ENCODE data around the gene DGLUCY. TPM values are rescaled to one million over a fixed set of nuclear protein-coding genes. Genes with fewer than 3 reads are reported as not detected.

The DGLUCY gene
- total RNA-seq, 5 donors from 2014 or later (not counting 1 experiment from before 2014, with no cell fraction given), result 69.8 to 144 (median 99.8) TPM

DNA sequence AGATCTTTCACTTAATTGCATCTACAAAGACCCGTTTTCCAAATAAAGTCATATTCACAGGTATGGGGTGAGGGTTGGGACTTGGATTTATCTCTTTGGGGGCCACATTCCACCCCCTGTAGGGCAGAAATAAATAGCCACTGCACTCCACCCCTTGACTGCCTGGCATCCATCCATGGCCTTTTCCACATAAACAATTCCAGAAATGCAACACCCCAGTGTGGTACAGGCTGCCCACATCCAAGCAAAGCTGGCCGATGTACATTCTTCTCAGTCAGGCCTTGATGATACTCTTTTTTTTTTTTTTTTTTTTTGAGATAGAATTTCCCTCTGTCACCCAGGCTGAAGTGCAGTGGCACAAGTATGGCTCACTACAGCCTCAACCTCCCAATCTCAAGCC, 12.9 kb downstream of the DGLUCY start:
- Mint-ChIP-seq H3K27ac (no peak overlapping the region), H3K27me3 (no peaks in the 10 kb centered on the region), H3K4me1 (peaks cover 10 to 38% (median 28%) of the 10 kb centered on the region in 3 donors), H3K36me3 (peaks cover 48% of the 10 kb centered on the region), H3K9me3 (no peaks in the 10 kb centered on the region), H3K4me3 (no peak overlapping the region)
- no peaks in the 10 kb centered on the region for H3K27me3 ChIP-seq (replicated peaks in 1 of 2; ENCODE audit: control insufficient read depth in 2 of 2, extremely low read depth in 1 of 2, insufficient read depth in 2 of 2, low read length in 1 of 2)
- ChIA-PET POLR2A (no interaction called here), CTCF (interaction anchor here in 1 of 2 donors (0.7 kb wide), 1 partner anchor 225 kb away, joined by 6 read pairs; no protein-coding TSS in a partner anchor)
- ATAC-seq (replicated peaks in 1 of 4) (no peak), DNase-seq (no peak)
- H3K4me3 ChIP-seq (ENCODE audit: control insufficient read depth in 1 of 2, extremely low read depth in 1 of 2, low read length in 1 of 2), result no peak overlapping the region
- peaks cover 0 to 13% of the 10 kb centered on the region in 2 experiments for H3K4me1 ChIP-seq (ENCODE audit: control insufficient read depth in 1 of 2, extremely low read depth in 1 of 2, insufficient read depth in 2 of 2, low read length in 2 of 2)
- H3K9me3 ChIP-seq, result no peaks in the 10 kb centered on the region
- peaks cover 0 to 23% of the 10 kb centered on the region in 2 donors for H3K36me3 ChIP-seq (ENCODE audit: control insufficient read depth in 2 of 2, extremely low read depth in 1 of 2, insufficient read depth in 1 of 2, low read length in 1 of 2)
- no peak overlapping the region for H3K27ac ChIP-seq (ENCODE audit: low read length)
- no CpG with 5 or more reads among the region's 2 CpGs for WGBS (ENCODE audit: insufficient coverage)

DNA sequence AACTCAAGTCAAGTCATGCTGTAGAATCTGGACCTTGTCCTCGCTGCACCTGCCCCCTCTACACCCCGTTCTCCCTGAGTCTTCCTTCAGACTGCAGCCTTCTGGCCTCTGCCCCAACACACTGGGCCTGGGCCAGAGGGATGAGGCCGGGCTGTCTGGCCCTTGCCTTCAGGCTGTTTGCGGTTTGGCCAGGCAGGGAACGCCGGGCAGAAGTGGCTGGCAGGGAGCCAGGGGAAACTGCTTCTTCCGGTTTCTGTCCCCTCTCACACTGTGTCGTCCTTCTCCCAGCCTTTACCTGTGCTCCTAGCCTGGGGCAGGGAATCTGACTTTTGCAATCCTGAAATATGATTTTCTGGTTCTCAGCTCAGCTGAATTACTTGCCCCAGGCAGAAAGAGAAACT, 13.5 kb downstream of the DGLUCY start:
- no peaks in the 10 kb centered on the region for H3K9me3 Mint-ChIP-seq
- H3K36me3 Mint-ChIP-seq, result peaks cover 52% of the 10 kb centered on the region
- no peak for ATAC-seq (replicated peaks in 1 of 4)
- Histone ChIP-seq H3K4me3 (ENCODE audit: control insufficient read depth in 1 of 2, extremely low read depth in 1 of 2, low read length in 1 of 2) (no peak overlapping the region), H3K4me1 (ENCODE audit: control insufficient read depth in 1 of 2, extremely low read depth in 1 of 2, insufficient read depth in 2 of 2, low read length in 2 of 2) (peaks cover 0 to 10% of the 10 kb centered on the region in 2 experiments), H3K27ac (ENCODE audit: low read length) (no peak overlapping the region), H3K27me3 (replicated peaks in 1 of 2; ENCODE audit: control insufficient read depth in 2 of 2, extremely low read depth in 1 of 2, insufficient read depth in 2 of 2, low read length in 1 of 2) (no peaks in the 10 kb centered on the region), H3K36me3 (ENCODE audit: control insufficient read depth in 2 of 2, extremely low read depth in 1 of 2, insufficient read depth in 1 of 2, low read length in 1 of 2) (peaks cover 0 to 27% of the 10 kb centered on the region in 2 donors), H3K9me3 (no peaks in the 10 kb centered on the region)
- 93% methylated on average over 6 of the region's 8 CpGs for WGBS (ENCODE audit: insufficient coverage)
- H3K4me1 Mint-ChIP-seq, result peaks cover 8 to 37% (median 27%) of the 10 kb centered on the region in 3 donors
- no peaks in the 10 kb centered on the region for H3K27me3 Mint-ChIP-seq
- H3K27ac Mint-ChIP-seq, result peak overlapping the region in 1 of 2 donors; percentile 11
- POLR2A ChIA-PET, result no interaction called here
- no peak overlapping the region for H3K4me3 Mint-ChIP-seq
- CTCF ChIA-PET, result interaction anchor here in 1 of 2 donors (0.7 kb wide), 1 partner anchor 226 kb away, joined by 6 read pairs; no protein-coding TSS in a partner anchor
- no peak for DNase-seq

DNA sequence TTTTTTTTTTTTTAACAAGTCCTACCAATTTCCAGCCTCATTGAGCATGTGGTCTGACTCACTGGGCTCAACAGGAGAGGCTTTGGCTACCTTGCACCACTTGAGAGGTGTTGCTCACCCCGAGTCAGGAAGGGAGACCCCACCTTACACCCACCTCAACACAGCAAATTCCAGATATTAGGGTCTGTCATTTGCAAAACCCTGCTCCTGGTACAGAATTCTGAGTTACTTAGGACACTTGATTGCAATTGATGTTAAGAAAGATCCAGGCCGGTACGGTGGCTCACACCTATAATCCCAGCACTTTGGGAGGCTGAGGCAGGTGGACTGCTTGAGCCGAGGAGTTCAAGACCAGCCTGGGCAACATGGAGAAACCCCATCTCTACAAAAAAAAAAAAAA, 14.1 kb downstream of the DGLUCY start:
- POLR2A ChIA-PET, result no interaction called here
- Histone ChIP-seq H3K9me3 (no peaks in the 10 kb centered on the region), H3K27ac (ENCODE audit: low read length) (no peak overlapping the region), H3K4me1 (ENCODE audit: control insufficient read depth in 1 of 2, extremely low read depth in 1 of 2, insufficient read depth in 2 of 2, low read length in 2 of 2) (peaks cover 0 to 10% of the 10 kb centered on the region in 2 experiments), H3K27me3 (replicated peaks in 1 of 2; ENCODE audit: control insufficient read depth in 2 of 2, extremely low read depth in 1 of 2, insufficient read depth in 2 of 2, low read length in 1 of 2) (no peaks in the 10 kb centered on the region), H3K4me3 (ENCODE audit: control insufficient read depth in 1 of 2, extremely low read depth in 1 of 2, low read length in 1 of 2) (no peak overlapping the region), H3K36me3 (ENCODE audit: control insufficient read depth in 2 of 2, extremely low read depth in 1 of 2, insufficient read depth in 1 of 2, low read length in 1 of 2) (peaks cover 0 to 31% of the 10 kb centered on the region in 2 donors)
- ATAC-seq (replicated peaks in 1 of 4) (no peak), DNase-seq (no peak)
- Mint-ChIP-seq H3K27me3 (no peaks in the 10 kb centered on the region), H3K27ac (peak overlapping the region in 1 of 2 donors; percentile 8), H3K9me3 (no peaks in the 10 kb centered on the region), H3K4me1 (peaks cover 8 to 34% (median 25%) of the 10 kb centered on the region in 3 donors), H3K36me3 (peaks cover 55% of the 10 kb centered on the region), H3K4me3 (no peak overlapping the region)
- CTCF ChIA-PET, result no interaction called here
- 100% methylated on average over 1 of the region's 4 CpGs for WGBS (ENCODE audit: insufficient coverage)

DNA sequence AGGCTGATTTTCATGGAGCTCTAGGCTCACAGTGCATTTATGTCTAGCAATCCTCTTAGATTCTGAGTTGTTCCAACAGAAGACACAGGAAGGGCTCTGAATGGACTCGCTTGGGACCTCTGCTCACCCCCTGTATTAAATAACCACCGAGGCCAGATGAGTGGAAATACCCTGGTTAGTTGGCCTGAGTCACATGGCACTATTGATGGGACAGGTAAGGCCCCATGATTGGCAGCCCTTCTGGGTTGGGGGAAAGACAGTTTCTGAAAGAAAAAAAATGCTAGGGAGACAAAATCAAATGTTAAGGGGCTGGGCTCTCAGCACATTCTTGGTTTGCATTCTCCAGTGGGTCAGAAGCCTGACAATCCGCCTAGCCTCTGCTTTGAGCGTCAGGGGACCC, 14.8 kb downstream of the DGLUCY start:
- H3K27me3 ChIP-seq (replicated peaks in 1 of 2; ENCODE audit: control insufficient read depth in 2 of 2, extremely low read depth in 1 of 2, insufficient read depth in 2 of 2, low read length in 1 of 2), result no peaks in the 10 kb centered on the region
- ATAC-seq (replicated peaks in 1 of 4), result no peak
- POLR2A ChIA-PET, result interaction anchor here in 1 of 2 donors (0.6 kb wide), 1 partner anchor 59 kb away, joined by 7 read pairs; no protein-coding TSS in a partner anchor
- peaks cover 60% of the 10 kb centered on the region for H3K36me3 Mint-ChIP-seq
- H3K4me3 Mint-ChIP-seq, result no peak overlapping the region
- DNase-seq, result no peak
- no peak overlapping the region for H3K27ac ChIP-seq (ENCODE audit: low read length)
- no peaks in the 10 kb centered on the region for H3K9me3 ChIP-seq
- H3K36me3 ChIP-seq (ENCODE audit: control insufficient read depth in 2 of 2, extremely low read depth in 1 of 2, insufficient read depth in 1 of 2, low read length in 1 of 2), result peaks cover 0 to 31% of the 10 kb centered on the region in 2 donors
- WGBS (ENCODE audit: insufficient coverage), result 100% methylated on average over 2 of the region's 4 CpGs
- peaks cover 0 to 7% of the 10 kb centered on the region in 2 experiments for H3K4me1 ChIP-seq (ENCODE audit: control insufficient read depth in 1 of 2, extremely low read depth in 1 of 2, insufficient read depth in 2 of 2, low read length in 2 of 2)
- H3K4me1 Mint-ChIP-seq, result peaks cover 8 to 30% (median 18%) of the 10 kb centered on the region in 3 donors
- no peaks in the 10 kb centered on the region for H3K27me3 Mint-ChIP-seq
- CTCF ChIA-PET, result no interaction called here
- H3K9me3 Mint-ChIP-seq, result no peaks in the 10 kb centered on the region
- peak overlapping the region; percentile 8 to 36 for H3K27ac Mint-ChIP-seq
- H3K4me3 ChIP-seq (ENCODE audit: control insufficient read depth in 1 of 2, extremely low read depth in 1 of 2, low read length in 1 of 2), result no peak overlapping the region

DNA sequence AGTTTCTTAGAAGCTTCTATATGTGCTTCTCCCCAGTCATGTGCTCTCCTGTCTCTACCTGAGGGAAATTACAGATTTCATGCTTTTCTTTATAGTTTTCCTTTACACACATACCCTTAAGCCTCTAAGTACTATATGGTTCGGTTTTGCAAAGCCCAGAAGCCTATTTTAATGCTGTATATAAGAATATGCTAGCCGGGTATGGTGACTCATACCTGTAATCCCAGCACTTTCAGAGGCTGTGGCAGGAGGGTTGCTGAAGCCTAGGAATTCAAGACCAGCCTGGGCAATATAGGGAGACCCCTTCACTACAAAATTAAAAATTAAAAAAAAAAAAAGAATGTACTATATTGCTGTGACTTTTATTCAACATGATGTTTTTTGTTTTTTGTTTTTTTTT, 15.4 kb downstream of the DGLUCY start:
- Mint-ChIP-seq H3K9me3 (no peaks in the 10 kb centered on the region), H3K27me3 (no peaks in the 10 kb centered on the region), H3K27ac (peak overlapping the region; percentile 24 to 28), H3K4me1 (peaks cover 8 to 27% (median 19%) of the 10 kb centered on the region in 3 donors), H3K4me3 (no peak overlapping the region), H3K36me3 (peaks cover 63% of the 10 kb centered on the region)
- H3K27ac ChIP-seq (ENCODE audit: low read length), result no peak overlapping the region
- CTCF ChIA-PET, result no interaction called here
- POLR2A ChIA-PET, result interaction anchor here in 1 of 2 donors (0.6 kb wide), 1 partner anchor 60 kb away, joined by 7 read pairs; no protein-coding TSS in a partner anchor
- peaks cover 0 to 31% of the 10 kb centered on the region in 2 donors for H3K36me3 ChIP-seq (ENCODE audit: control insufficient read depth in 2 of 2, extremely low read depth in 1 of 2, insufficient read depth in 1 of 2, low read length in 1 of 2)
- H3K4me1 ChIP-seq (ENCODE audit: control insufficient read depth in 1 of 2, extremely low read depth in 1 of 2, insufficient read depth in 2 of 2, low read length in 2 of 2), result peaks cover 0 to 2% of the 10 kb centered on the region in 2 experiments
- H3K4me3 ChIP-seq (ENCODE audit: control insufficient read depth in 1 of 2, extremely low read depth in 1 of 2, low read length in 1 of 2), result no peak overlapping the region
- DNase-seq (no peak), ATAC-seq (replicated peaks in 1 of 4) (no peak)
- no peaks in the 10 kb centered on the region for H3K9me3 ChIP-seq
- H3K27me3 ChIP-seq (replicated peaks in 1 of 2; ENCODE audit: control insufficient read depth in 2 of 2, extremely low read depth in 1 of 2, insufficient read depth in 2 of 2, low read length in 1 of 2), result no peaks in the 10 kb centered on the region
- no CpG with 5 or more reads among the region's 2 CpGs for WGBS (ENCODE audit: insufficient coverage)

DNA sequence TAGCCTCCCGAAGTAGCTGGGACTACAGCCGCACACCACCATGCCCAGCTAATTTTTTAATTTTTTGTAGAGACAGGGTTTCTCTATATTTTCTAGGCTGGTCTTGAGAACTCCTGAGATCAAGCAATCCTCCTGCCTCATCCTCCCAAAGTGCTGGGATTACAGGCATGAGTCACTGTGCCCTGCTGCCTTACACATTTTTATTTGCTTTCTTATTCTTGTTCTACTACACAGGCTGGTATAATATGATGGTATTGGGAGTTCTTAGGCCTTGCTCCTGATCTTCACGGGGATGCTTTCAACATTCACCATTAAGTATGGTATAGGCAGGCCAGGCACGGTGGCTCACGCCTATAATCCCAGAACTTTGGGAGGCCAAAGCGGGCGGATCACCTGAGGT, 21.2 kb downstream of the DGLUCY start:
- H3K27me3 ChIP-seq (replicated peaks in 1 of 2; ENCODE audit: control insufficient read depth in 2 of 2, extremely low read depth in 1 of 2, insufficient read depth in 2 of 2, low read length in 1 of 2), result no peaks in the 10 kb centered on the region
- WGBS (ENCODE audit: insufficient coverage), result no CpG with 5 or more reads among the region's 7 CpGs
- H3K4me1 ChIP-seq (ENCODE audit: control insufficient read depth in 1 of 2, extremely low read depth in 1 of 2, insufficient read depth in 2 of 2, low read length in 2 of 2), result no peaks in the 10 kb centered on the region
- H3K36me3 ChIP-seq (ENCODE audit: control insufficient read depth in 2 of 2, extremely low read depth in 1 of 2, insufficient read depth in 1 of 2, low read length in 1 of 2), result peaks cover 4 to 24% of the 10 kb centered on the region in 2 donors
- CTCF ChIA-PET, result interaction anchor here in 1 of 2 donors (0.6 to 0.7 kb wide), 3 partner anchors 108 to 219 kb away, joined by 3 to 8 read pairs (median 7); no protein-coding TSS in a partner anchor
- H3K27me3 Mint-ChIP-seq, result no peaks in the 10 kb centered on the region
- POLR2A ChIA-PET, result interaction anchor here in 1 of 2 donors (0.6 kb wide), 1 partner anchor 146 kb away, joined by 4 read pairs; no protein-coding TSS in a partner anchor
- no peak overlapping the region for H3K4me3 Mint-ChIP-seq
- no peak overlapping the region for H3K27ac ChIP-seq (ENCODE audit: low read length)
- peaks cover 7 to 14% (median 12%) of the 10 kb centered on the region in 3 donors for H3K4me1 Mint-ChIP-seq
- no peak overlapping the region for H3K4me3 ChIP-seq (ENCODE audit: control insufficient read depth in 1 of 2, extremely low read depth in 1 of 2, low read length in 1 of 2)
- DNase-seq (no peak), ATAC-seq (replicated peaks in 1 of 4) (no peak)
- H3K9me3 ChIP-seq, result no peaks in the 10 kb centered on the region
- no peaks in the 10 kb centered on the region for H3K9me3 Mint-ChIP-seq
- no peak overlapping the region for H3K27ac Mint-ChIP-seq
- H3K36me3 Mint-ChIP-seq, result peaks cover 33% of the 10 kb centered on the region

Measured in T-cell (primary cell).